Activated naive CD4-positive, alpha-beta T cell treated with anti-CD3 and anti-CD28 coated beads, Interleukin-2, amount 50 U/mL, for 72 hours (primary cell): ENCODE results near the gene MYO10. TPM values are rescaled to one million over a fixed set of nuclear protein-coding genes. Genes with fewer than 3 reads are reported as not detected.

Experiments used
- ATAC-seq, 2 donors: fragments of 150-1000 bp; cut with Tn5 transposase; 2 replicates each; pipeline ENCODE4 v1.10.0; 2021; ENCODE audit warnings: mild to moderate bottlenecking in 2 of 2, moderate library complexity in 2 of 2
- DNase-seq, 2 donors: peaks; one replicate each; pipeline ENCODE4 v3.0.0; 2021 to 2022; ENCODE audit warnings: low spot score in 2 of 2
- H3K27ac Mint-ChIP-seq, 2 donors: one replicate each; pipeline ENCODE4 v1.8.0; 2022; ENCODE audit warnings: mild to moderate bottlenecking in 2 of 2, mixed read lengths in 2 of 2
- H3K36me3 Mint-ChIP-seq, 2 donors: one replicate each; pipeline ENCODE4 v1.8.0; 2022; ENCODE audit warnings: mixed read lengths in 2 of 2
- H3K9me3 Mint-ChIP-seq, 2 donors: one replicate each; pipeline ENCODE4 v1.8.0; 2022; ENCODE audit warnings: mixed read lengths in 2 of 2
- total RNA-seq, 2 donors: library from RNA; stranded (reverse); gene quantifications; one replicate each; pipeline ENCODE4 v1.2.3, GENCODE V29; 2022

MYO10 gene
- total RNA-seq, 2 donors from 2014 or later, result 0.11 to 1.5 TPM

DNA sequence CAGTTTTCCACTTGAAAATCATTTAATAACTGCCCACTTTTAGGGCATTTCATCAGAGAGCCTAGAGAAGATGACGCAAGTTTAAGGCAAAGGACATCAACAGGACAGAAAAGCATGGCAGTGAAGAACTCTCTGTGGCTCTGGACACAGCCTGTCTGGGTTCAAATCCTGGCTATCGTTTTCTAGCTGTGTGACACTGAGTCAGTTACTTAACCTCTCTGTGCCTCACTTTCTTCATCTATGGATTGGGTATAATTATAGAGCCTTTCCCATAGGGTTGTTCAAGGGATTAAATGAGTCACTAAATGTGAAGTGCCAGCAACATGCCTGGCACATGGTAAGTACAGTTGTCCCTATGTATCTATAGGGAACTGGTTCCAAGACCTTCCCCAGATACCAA is 6.7 kb downstream of the MYO10 start:
- ATAC-seq, result no peak
- no peak for DNase-seq
- Mint-ChIP-seq H3K27ac (no peak overlapping the region), H3K9me3 (peaks cover 0 to 5% of the 10 kb centered on the region in 2 donors), H3K36me3 (peaks cover 0 to 13% of the 10 kb centered on the region in 2 donors)

- no peak for DNase-seq
- no peak overlapping the region for H3K27ac Mint-ChIP-seq
- ATAC-seq, result no peak
- no peaks in the 10 kb centered on the region for H3K36me3 Mint-ChIP-seq
- H3K9me3 Mint-ChIP-seq, result no peaks in the 10 kb centered on the region
Observed at GRCh38 chr5:16927613-16928012, 8.5 kb downstream of the MYO10 start.

DNA sequence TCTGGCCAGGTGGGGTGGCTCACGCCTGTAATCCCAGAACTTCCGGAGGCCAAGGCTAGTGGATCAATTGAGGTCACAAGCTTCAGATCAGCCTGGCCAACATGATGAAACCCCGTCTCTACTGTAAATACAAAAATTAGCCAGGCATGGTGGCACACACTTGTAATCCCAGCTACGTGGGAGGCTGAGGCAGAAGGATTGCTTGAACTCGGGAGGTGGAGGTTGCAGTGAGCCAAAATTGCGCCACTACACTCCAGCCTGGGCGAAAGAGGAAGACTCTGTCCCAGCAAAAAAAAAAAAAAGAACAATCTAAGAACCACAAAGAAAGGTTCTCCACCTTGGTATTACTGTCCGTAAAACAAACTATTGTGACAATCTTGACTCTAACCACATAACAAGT is 9.7 kb downstream of the MYO10 start:
- no peak for DNase-seq
- peaks cover 0 to 1% of the 10 kb centered on the region in 2 donors for H3K9me3 Mint-ChIP-seq
- H3K36me3 Mint-ChIP-seq, result no peaks in the 10 kb centered on the region
- no peak for ATAC-seq
- no peak overlapping the region for H3K27ac Mint-ChIP-seq

- DNase-seq, result no peak
- H3K27ac Mint-ChIP-seq, result no peak overlapping the region
- H3K9me3 Mint-ChIP-seq, result peaks cover 0 to 4% of the 10 kb centered on the region in 2 donors
- H3K36me3 Mint-ChIP-seq, result no peaks in the 10 kb centered on the region
- ATAC-seq, result no peak
Observed at GRCh38 chr5:16924206-16924605, 11.9 kb downstream of the MYO10 start.

GRCh38 chr5:16922430-16922829 is 13.7 kb downstream of the MYO10 start:
- ATAC-seq, result no peak

GRCh38 chr5:16921211-16921610 is 14.9 kb downstream of the MYO10 start:
- DNase-seq (no peak), ATAC-seq (no peak)
- Mint-ChIP-seq H3K9me3 (peaks cover 0 to 4% of the 10 kb centered on the region in 2 donors), H3K27ac (no peak overlapping the region), H3K36me3 (no peaks in the 10 kb centered on the region)

More at GRCh38 chr5:16922430-16922829, 13.7 kb downstream of the MYO10 start:
- DNase-seq, result no peak
- peaks cover 0 to 4% of the 10 kb centered on the region in 2 donors for H3K9me3 Mint-ChIP-seq
- H3K36me3 Mint-ChIP-seq, result no peaks in the 10 kb centered on the region
- no peak overlapping the region for H3K27ac Mint-ChIP-seq

GRCh38 chr5:16920109-16920816 is 15.8 kb downstream of the MYO10 start:
- DNase-seq (no peak), ATAC-seq (no peak)
- H3K27ac Mint-ChIP-seq, result no peak overlapping the region
- H3K36me3 Mint-ChIP-seq, result no peaks in the 10 kb centered on the region
- peaks cover 0 to 4% of the 10 kb centered on the region in 2 donors for H3K9me3 Mint-ChIP-seq

DNA sequence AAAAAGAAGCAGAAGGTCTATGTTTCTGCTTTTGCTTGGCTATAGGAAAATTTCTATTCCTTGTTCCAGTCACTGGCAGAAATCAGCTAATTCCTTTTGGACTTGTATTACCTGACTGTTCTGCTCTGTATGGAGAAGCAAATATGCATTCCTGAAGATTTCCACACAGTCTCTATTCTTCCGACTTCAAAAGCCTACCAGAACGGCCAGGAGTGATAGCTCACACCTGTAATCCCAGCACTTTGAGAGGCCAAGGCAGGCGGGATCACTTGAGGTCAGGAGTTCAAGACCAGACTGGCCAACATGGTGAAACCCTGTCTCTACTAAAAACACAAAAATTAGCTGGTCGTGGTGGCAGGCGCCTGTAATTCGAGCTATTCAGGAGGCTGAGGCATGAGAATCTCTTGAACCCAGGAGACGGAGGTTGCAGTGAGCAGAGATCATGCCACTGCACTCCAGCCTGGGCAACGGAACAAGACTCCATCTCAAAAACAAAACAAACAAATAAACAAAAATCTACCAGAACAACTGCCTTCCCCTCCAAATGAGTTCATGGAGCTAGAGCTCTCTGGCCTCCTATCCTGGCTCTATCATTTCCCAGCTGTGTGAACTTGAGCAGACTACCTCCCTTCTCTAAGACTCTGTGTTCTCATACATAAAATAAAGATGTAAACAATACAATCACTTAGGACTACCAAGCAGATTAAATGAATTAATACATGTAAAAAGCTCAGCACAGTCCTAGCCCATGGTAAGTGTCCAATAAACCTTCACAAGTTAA is 17.0 kb downstream of the MYO10 start:
- no peak for DNase-seq
- H3K9me3 Mint-ChIP-seq, result peaks cover 0 to 4% of the 10 kb centered on the region in 2 donors
- no peak for ATAC-seq
- no peak overlapping the region for H3K27ac Mint-ChIP-seq
- no peaks in the 10 kb centered on the region for H3K36me3 Mint-ChIP-seq

DNA sequence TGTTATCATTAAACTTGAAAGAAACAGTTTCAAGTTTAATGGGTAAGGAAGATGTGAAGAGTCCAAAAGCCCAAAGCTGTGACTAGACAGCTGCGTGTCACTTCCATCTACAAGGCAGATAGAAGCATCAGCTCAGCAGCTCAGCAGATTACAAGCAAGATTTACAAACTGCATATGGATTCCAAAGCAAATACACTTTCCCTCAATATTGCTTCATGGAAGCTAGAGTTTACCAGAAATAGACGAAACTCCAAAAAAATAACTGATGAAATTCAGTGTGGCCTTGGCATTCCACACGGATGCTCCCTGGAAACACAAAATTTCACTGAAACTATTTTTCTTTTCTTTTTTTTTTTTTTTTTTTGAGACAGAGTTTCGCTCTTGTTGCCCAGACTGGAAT is 17.9 kb downstream of the MYO10 start:
- DNase-seq (no peak), ATAC-seq (no peak)
- no peaks in the 10 kb centered on the region for H3K36me3 Mint-ChIP-seq
- no peak overlapping the region for H3K27ac Mint-ChIP-seq
- peaks cover 0 to 4% of the 10 kb centered on the region in 2 donors for H3K9me3 Mint-ChIP-seq

DNA sequence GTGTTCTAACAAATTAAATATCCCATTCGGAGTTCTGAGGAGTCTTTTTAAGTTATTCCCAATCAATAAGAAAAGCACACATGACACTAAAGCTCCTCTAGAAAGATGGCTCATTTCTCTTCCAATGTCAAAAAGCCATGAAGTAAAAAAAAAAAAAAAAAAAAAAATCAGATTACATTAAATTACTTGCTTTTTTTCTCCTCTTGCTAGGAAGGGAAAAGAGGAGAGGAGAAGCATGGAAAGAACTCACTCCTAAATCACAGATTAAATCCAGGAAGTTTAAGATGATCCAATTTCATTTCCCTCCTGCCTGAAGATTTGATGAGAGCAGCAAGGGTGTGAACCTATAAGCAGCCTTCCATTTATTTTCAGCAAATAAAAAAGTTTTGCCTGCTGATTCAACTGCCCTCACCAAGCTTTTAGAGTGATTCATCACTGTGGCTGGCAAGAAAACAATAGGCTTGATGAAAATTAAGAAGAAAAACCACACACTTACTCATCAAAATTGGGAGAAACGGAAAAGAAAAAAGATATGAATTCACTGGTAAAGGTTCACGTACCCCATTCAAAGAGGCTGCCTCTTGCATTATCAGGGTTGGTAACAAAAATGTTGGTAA is 19.7 kb downstream of the MYO10 start:
- H3K9me3 Mint-ChIP-seq, result peaks cover 0 to 2% of the 10 kb centered on the region in 2 donors
- no peak overlapping the region for H3K27ac Mint-ChIP-seq
- ATAC-seq, result no peak
- H3K36me3 Mint-ChIP-seq, result no peaks in the 10 kb centered on the region
- no peak for DNase-seq

- no peaks in the 10 kb centered on the region for H3K9me3 Mint-ChIP-seq
- ATAC-seq (no peak), DNase-seq (no peak)
- H3K36me3 Mint-ChIP-seq, result no peaks in the 10 kb centered on the region
- no peak overlapping the region for H3K27ac Mint-ChIP-seq
Observed at GRCh38 chr5:16914584-16914983, 21.5 kb downstream of the MYO10 start.

DNA sequence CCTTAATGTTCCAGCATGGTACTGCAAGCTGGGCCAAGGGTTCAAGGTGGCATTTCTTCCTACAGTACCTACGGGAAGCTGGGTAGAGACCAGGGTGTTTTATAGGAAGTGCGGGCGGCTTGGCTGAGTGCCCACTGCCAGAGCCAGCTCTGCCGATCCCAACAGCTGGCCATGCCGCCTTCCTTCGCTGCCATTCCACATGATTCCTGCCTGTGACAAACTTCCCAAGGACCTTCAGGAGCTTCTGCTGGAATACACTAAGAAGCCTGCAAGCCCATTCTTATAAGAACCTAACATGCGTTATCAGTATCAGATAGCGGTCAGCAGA is 22.0 kb downstream of the MYO10 start:
- Mint-ChIP-seq H3K9me3 (no peaks in the 10 kb centered on the region), H3K36me3 (no peaks in the 10 kb centered on the region)
- no peak for ATAC-seq

DNA sequence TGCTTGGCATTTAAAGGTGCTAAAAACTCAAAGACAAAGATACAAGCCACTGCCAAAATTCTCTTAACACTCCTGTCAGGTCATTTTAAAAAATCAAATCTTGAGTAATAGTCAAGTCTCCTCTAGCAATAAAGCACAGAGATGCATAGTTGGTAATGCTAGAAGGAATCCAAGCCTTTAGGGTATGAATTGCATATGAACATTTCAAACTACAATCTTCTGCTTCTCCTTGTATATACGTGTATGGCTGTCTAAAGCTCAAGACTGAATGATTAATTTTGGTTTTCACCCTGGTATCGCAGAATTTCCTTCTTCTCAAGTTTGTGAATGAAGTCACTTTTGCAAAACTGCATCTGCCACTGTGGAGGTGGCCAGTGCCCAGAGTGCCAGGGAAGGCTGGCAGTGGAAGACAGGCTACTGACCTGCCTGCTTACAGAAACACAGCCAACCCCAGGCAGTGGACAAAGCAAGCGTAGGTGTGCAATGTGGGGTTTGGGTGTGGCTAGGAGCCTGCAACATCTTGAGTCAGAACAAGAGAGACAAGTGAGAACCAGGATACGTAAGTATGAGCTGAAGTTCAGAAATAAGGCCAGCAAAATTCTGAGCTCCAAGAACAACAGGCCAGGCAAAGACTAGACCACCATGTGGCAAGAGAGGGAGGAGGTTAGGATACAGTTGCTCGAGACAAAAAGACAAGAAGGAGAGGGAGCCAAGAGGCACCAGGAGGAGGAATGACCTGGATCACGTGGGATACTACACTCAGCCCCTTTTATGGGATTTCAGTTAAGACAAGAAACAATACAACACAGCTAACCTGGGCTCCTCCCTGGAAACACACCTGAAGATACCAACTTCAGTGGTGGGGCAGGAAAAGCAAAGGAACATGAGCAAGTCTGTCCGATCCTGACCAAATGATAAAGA is 22.6 kb downstream of the MYO10 start:
- Mint-ChIP-seq H3K27ac (no peak overlapping the region), H3K36me3 (no peaks in the 10 kb centered on the region), H3K9me3 (peaks cover 4 to 5% of the 10 kb centered on the region in 2 donors)
- no peak for ATAC-seq
- DNase-seq, result no peak

More for the DNA sequence above, 22.0 kb downstream of the MYO10 start:
- no peak overlapping the region for H3K27ac Mint-ChIP-seq
- DNase-seq, result no peak

DNA sequence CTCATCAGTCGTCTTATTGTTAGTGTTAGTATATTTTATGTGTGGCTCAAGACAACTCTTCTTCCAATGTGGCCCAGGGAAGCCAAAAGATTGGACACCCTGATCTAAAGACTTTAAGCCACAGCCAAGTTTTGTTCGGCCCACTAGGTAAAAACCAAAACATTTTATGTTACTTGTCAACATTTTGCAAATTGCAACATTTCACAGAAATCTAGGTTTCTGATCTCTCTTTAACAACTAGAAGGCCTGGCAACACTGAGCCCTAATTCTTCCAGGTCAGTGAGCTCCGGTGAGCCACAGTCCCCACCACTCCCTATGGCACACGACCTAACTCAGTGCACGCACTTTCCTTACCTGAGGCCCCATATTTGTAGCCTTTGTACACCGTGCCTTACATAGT is 24.0 kb downstream of the MYO10 start:
- ATAC-seq, result no peak

DNA sequence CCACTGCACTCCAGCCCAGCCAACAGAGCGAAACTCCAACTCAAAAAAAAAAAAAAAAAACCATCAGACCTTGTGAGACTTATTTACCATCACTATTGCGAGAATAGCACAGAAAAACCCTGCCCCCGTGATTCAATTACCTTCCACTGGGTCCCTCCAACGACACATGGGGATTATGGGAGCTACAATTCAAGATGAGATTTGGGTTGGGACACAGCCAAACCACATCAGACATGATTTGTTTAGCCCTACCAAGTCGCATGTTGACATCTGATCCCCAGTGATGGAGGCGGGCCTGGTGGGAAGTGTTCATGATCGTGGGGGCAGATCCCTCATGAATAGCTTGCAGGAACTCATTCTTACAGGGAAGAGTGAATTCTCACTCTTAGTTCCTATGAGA is 26.6 kb downstream of the MYO10 start:
- Mint-ChIP-seq H3K27ac (no peak overlapping the region), H3K9me3 (peaks cover 4 to 5% of the 10 kb centered on the region in 2 donors), H3K36me3 (no peaks in the 10 kb centered on the region)
- ATAC-seq, result no peak
- no peak for DNase-seq

More for the DNA sequence above, 24.0 kb downstream of the MYO10 start:
- DNase-seq, result no peak
- Mint-ChIP-seq H3K27ac (no peak overlapping the region), H3K36me3 (no peaks in the 10 kb centered on the region), H3K9me3 (peaks cover 4 to 5% of the 10 kb centered on the region in 2 donors)

GRCh38 chr5:16907270-16907669 is 28.8 kb downstream of the MYO10 start:
- ATAC-seq, result no peak
- DNase-seq, result no peak
- H3K27ac Mint-ChIP-seq, result no peak overlapping the region
- peaks cover 4 to 5% of the 10 kb centered on the region in 2 donors for H3K9me3 Mint-ChIP-seq
- no peaks in the 10 kb centered on the region for H3K36me3 Mint-ChIP-seq
